ENCODE data around the gene OXNAD1.

OXNAD1 gene

DNA sequence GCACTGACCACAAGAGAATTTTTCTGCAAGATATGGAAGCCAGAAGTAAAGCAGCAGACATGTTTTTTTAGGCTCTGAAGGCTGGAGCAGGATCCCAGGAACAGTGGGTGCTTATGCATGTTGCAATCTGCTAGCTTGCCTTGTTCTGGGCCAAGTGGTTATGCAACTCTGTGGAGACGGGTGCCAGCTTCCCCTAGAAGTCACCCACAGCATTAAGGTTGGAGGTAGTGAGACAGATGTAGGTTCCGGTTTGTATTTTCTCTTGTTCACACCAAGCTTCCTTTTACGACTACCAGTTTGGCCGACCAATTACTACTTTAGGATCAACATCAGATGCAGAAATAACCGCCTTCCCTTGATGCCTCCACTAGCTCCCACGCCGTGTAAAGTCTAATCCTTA, 11.4 kb upstream of the OXNAD1 start:
- peaks cover 0 to 7% of the 10 kb centered on the region in 2 donors for H3K36me3 ChIP-seq (replicated peaks in 1 of 2; ENCODE audit: control insufficient read depth in 2 of 2, insufficient read depth in 2 of 2, low read length in 2 of 2)
- H2AFZ ChIP-seq (ENCODE audit: low read length), result no peak overlapping the region
- no peak overlapping the region for H3K18ac ChIP-seq (ENCODE audit: low read length)
- no peak overlapping the region for H3K9ac ChIP-seq (ENCODE audit: low read depth, low read length, poor library complexity)
- no peak overlapping the region for H3K4me2 ChIP-seq (ENCODE audit: insufficient read depth, low read length, poor library complexity, severe bottlenecking)
- no peak overlapping the region for H4K91ac ChIP-seq (ENCODE audit: low read depth, low read length, poor library complexity)
- WGBS, 2 donors (ENCODE audit: extremely low coverage in 2 of 2, insufficient read length in 2 of 2, insufficient replicate concordance in 1 of 2), result no CpG with 5 or more reads among the region's 7 CpGs
- no peaks in the 10 kb centered on the region for H3K9me3 ChIP-seq (replicated peaks in 1 of 2; ENCODE audit: control insufficient read depth in 2 of 2, insufficient read depth in 1 of 2, low read depth in 1 of 2, low read length in 2 of 2)
- no peak overlapping the region for H3K14ac ChIP-seq (ENCODE audit: low read length)
- H4K8ac ChIP-seq (ENCODE audit: low read depth, low read length), result no peak overlapping the region
- H2AK5ac ChIP-seq (ENCODE audit: low read depth, low read length), result no peak overlapping the region
- H2BK12ac ChIP-seq (ENCODE audit: low read length), result no peak overlapping the region
- no peaks in the 10 kb centered on the region for H3K79me1 ChIP-seq (ENCODE audit: low read depth, low read length)
- no peaks in the 10 kb centered on the region for H3K27me3 ChIP-seq (ENCODE audit: control insufficient read depth in 3 of 3, insufficient read depth in 3 of 3, low read depth in 1 of 3, low read length in 3 of 3)
- H2BK120ac ChIP-seq (ENCODE audit: low read depth, low read length), result no peak overlapping the region
- H3K27ac ChIP-seq (replicated peaks; ENCODE audit: low read length), result no peak overlapping the region
- no peak for DNase-seq (ENCODE audit: low spot score)
- no peak overlapping the region for H2BK5ac ChIP-seq (ENCODE audit: low read length)
- no peak overlapping the region for H3K4ac ChIP-seq (ENCODE audit: low read length)
- no peak overlapping the region for H3K4me3 ChIP-seq (ENCODE audit: low read length in 2 of 2)
- no peak overlapping the region for H2BK15ac ChIP-seq (ENCODE audit: low read length)
- no peak overlapping the region for H3K23ac ChIP-seq (ENCODE audit: low read depth, low read length, poor library complexity)
- no peaks in the 10 kb centered on the region for H3K4me1 ChIP-seq (ENCODE audit: control insufficient read depth in 2 of 2, insufficient read depth in 1 of 2, low read depth in 1 of 2, low read length in 2 of 2)

DNA sequence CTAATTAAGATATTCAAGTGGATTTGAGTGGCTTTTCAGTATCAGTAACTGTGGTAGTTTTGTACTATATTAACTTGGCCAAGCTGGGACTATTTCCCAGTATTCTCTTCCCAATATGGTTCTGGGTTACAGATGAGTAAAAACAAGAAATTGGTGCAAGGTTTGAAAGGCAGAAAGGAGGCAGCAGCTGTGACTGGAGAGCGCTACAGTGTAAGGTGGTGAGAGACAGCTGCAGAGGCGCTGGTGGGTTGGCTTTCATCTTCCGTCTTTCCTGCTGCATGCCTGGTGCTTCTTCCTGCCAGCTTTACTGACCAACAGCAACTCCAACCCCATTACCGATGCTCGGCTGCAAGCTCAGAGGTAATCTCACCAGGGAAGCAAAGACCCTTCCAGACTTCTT, 10.1 kb upstream of the OXNAD1 start:
- H2BK5ac ChIP-seq (ENCODE audit: low read length), result no peak overlapping the region
- H3K4me2 ChIP-seq (ENCODE audit: insufficient read depth, low read length, poor library complexity, severe bottlenecking), result no peak overlapping the region
- peaks cover 5 to 20% of the 10 kb centered on the region in 2 donors for H3K36me3 ChIP-seq (replicated peaks in 1 of 2; ENCODE audit: control insufficient read depth in 2 of 2, insufficient read depth in 2 of 2, low read length in 2 of 2)
- H3K27me3 ChIP-seq (ENCODE audit: control insufficient read depth in 3 of 3, insufficient read depth in 3 of 3, low read depth in 1 of 3, low read length in 3 of 3), result no peaks in the 10 kb centered on the region
- no peak overlapping the region for H3K4me3 ChIP-seq (ENCODE audit: low read length in 2 of 2)
- no peak overlapping the region for H2AK5ac ChIP-seq (ENCODE audit: low read depth, low read length)
- peak overlapping the region; percentile 6 for H4K91ac ChIP-seq (ENCODE audit: low read depth, low read length, poor library complexity)
- H3K18ac ChIP-seq (ENCODE audit: low read length), result no peak overlapping the region
- no peaks in the 10 kb centered on the region for H3K4me1 ChIP-seq (ENCODE audit: control insufficient read depth in 2 of 2, insufficient read depth in 1 of 2, low read depth in 1 of 2, low read length in 2 of 2)
- H3K14ac ChIP-seq (ENCODE audit: low read length), result no peak overlapping the region
- DNase-seq (ENCODE audit: low spot score), result no peak
- H3K79me1 ChIP-seq (ENCODE audit: low read depth, low read length), result no peaks in the 10 kb centered on the region
- H2BK12ac ChIP-seq (ENCODE audit: low read length), result no peak overlapping the region
- H4K8ac ChIP-seq (ENCODE audit: low read depth, low read length), result no peak overlapping the region
- H3K9me3 ChIP-seq (replicated peaks in 1 of 2; ENCODE audit: control insufficient read depth in 2 of 2, insufficient read depth in 1 of 2, low read depth in 1 of 2, low read length in 2 of 2), result no peaks in the 10 kb centered on the region
- no peak overlapping the region for H2BK120ac ChIP-seq (ENCODE audit: low read depth, low read length)
- H2BK15ac ChIP-seq (ENCODE audit: low read length), result no peak overlapping the region
- no peak overlapping the region for H2AFZ ChIP-seq (ENCODE audit: low read length)
- no peak overlapping the region for H3K9ac ChIP-seq (ENCODE audit: low read depth, low read length, poor library complexity)
- no peak overlapping the region for H3K27ac ChIP-seq (replicated peaks; ENCODE audit: low read length)
- H3K4ac ChIP-seq (ENCODE audit: low read length), result no peak overlapping the region
- WGBS, 2 donors (ENCODE audit: extremely low coverage in 2 of 2, insufficient read length in 2 of 2, insufficient replicate concordance in 1 of 2), result no CpG with 5 or more reads among the region's 5 CpGs
- H3K23ac ChIP-seq (ENCODE audit: low read depth, low read length, poor library complexity), result no peak overlapping the region

DNA sequence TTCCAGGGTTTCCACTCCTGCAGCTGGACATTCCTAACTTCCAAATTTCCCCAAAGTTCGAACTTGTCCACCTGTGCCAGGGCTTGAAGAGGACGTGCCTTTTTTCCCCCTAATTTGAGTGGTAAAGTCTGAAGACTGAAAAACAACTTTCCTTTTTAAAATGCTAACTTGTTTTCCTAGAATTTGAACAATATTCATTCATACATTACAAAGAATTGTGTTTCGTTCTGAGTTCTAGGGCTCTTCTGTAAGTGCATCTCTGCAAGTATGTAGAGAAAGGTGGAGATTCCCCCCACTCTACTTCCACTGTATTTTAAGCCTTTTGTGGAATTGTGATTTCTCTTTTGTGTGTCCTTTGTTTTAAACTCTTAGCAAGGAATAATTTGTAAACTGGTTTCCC, 9.7 kb upstream of the OXNAD1 start:
- no peak overlapping the region for H4K91ac ChIP-seq (ENCODE audit: low read depth, low read length, poor library complexity)
- H3K23ac ChIP-seq (ENCODE audit: low read depth, low read length, poor library complexity), result no peak overlapping the region
- DNase-seq (ENCODE audit: low spot score), result no peak
- H2AFZ ChIP-seq (ENCODE audit: low read length), result no peak overlapping the region
- no peaks in the 10 kb centered on the region for H3K4me1 ChIP-seq (ENCODE audit: control insufficient read depth in 2 of 2, insufficient read depth in 1 of 2, low read depth in 1 of 2, low read length in 2 of 2)
- H3K4me3 ChIP-seq (ENCODE audit: low read length in 2 of 2), result no peak overlapping the region
- H3K36me3 ChIP-seq (replicated peaks in 1 of 2; ENCODE audit: control insufficient read depth in 2 of 2, insufficient read depth in 2 of 2, low read length in 2 of 2), result peaks cover 5 to 24% of the 10 kb centered on the region in 2 donors
- WGBS, 2 donors (ENCODE audit: extremely low coverage in 2 of 2, insufficient read length in 2 of 2, insufficient replicate concordance in 1 of 2), result no CpG with 5 or more reads among the region's 3 CpGs
- no peak overlapping the region for H3K18ac ChIP-seq (ENCODE audit: low read length)
- H2BK120ac ChIP-seq (ENCODE audit: low read depth, low read length), result no peak overlapping the region
- H2BK12ac ChIP-seq (ENCODE audit: low read length), result no peak overlapping the region
- no peaks in the 10 kb centered on the region for H3K9me3 ChIP-seq (replicated peaks in 1 of 2; ENCODE audit: control insufficient read depth in 2 of 2, insufficient read depth in 1 of 2, low read depth in 1 of 2, low read length in 2 of 2)
- no peak overlapping the region for H3K14ac ChIP-seq (ENCODE audit: low read length)
- no peaks in the 10 kb centered on the region for H3K79me1 ChIP-seq (ENCODE audit: low read depth, low read length)
- H3K4ac ChIP-seq (ENCODE audit: low read length), result no peak overlapping the region
- H3K4me2 ChIP-seq (ENCODE audit: insufficient read depth, low read length, poor library complexity, severe bottlenecking), result no peak overlapping the region
- H2BK5ac ChIP-seq (ENCODE audit: low read length), result no peak overlapping the region
- H3K9ac ChIP-seq (ENCODE audit: low read depth, low read length, poor library complexity), result no peak overlapping the region
- no peaks in the 10 kb centered on the region for H3K27me3 ChIP-seq (ENCODE audit: control insufficient read depth in 3 of 3, insufficient read depth in 3 of 3, low read depth in 1 of 3, low read length in 3 of 3)
- no peak overlapping the region for H2BK15ac ChIP-seq (ENCODE audit: low read length)
- H3K27ac ChIP-seq (replicated peaks; ENCODE audit: low read length), result no peak overlapping the region
- H4K8ac ChIP-seq (ENCODE audit: low read depth, low read length), result no peak overlapping the region
- no peak overlapping the region for H2AK5ac ChIP-seq (ENCODE audit: low read depth, low read length)

DNA sequence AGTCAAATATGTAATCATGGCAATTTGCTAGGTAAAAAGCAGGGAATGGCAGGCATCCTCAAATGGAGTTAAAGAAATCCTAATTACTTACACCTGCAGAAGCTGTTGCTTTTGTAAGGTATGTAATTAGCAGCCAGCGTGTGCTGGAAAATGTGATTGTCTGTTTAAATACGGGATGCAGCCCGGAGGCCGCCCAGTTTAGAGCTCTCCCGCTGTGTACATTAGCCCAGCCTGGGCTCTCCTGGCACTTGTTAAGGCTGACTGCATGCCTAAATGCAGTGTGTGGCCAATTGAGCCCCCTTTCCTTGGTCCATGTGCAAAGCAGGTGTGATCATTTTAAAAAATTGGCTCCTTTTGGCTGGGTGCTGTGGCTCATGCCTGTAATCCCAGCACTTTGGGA, 9.3 kb upstream of the OXNAD1 start:
- Histone ChIP-seq H3K27ac (replicated peaks; ENCODE audit: low read length) (no peak overlapping the region), H3K27me3 (ENCODE audit: control insufficient read depth in 3 of 3, insufficient read depth in 3 of 3, low read depth in 1 of 3, low read length in 3 of 3) (no peaks in the 10 kb centered on the region), H2BK5ac (ENCODE audit: low read length) (no peak overlapping the region), H3K23ac (ENCODE audit: low read depth, low read length, poor library complexity) (no peak overlapping the region), H3K18ac (ENCODE audit: low read length) (no peak overlapping the region), H2BK15ac (ENCODE audit: low read length) (no peak overlapping the region), H3K14ac (ENCODE audit: low read length) (no peak overlapping the region), H4K8ac (ENCODE audit: low read depth, low read length) (no peak overlapping the region), H3K4me2 (ENCODE audit: insufficient read depth, low read length, poor library complexity, severe bottlenecking) (no peak overlapping the region), H3K4me1 (ENCODE audit: control insufficient read depth in 2 of 2, insufficient read depth in 1 of 2, low read depth in 1 of 2, low read length in 2 of 2) (no peaks in the 10 kb centered on the region), H3K4me3 (ENCODE audit: low read length in 2 of 2) (no peak overlapping the region), H2AFZ (ENCODE audit: low read length) (no peak overlapping the region), H3K9ac (ENCODE audit: low read depth, low read length, poor library complexity) (no peak overlapping the region), H2AK5ac (ENCODE audit: low read depth, low read length) (no peak overlapping the region), H3K4ac (ENCODE audit: low read length) (no peak overlapping the region), H2BK12ac (ENCODE audit: low read length) (no peak overlapping the region), H4K91ac (ENCODE audit: low read depth, low read length, poor library complexity) (no peak overlapping the region), H3K36me3 (replicated peaks in 1 of 2; ENCODE audit: control insufficient read depth in 2 of 2, insufficient read depth in 2 of 2, low read length in 2 of 2) (peaks cover 5 to 27% of the 10 kb centered on the region in 2 donors), H3K79me1 (ENCODE audit: low read depth, low read length) (no peaks in the 10 kb centered on the region), H2BK120ac (ENCODE audit: low read depth, low read length) (no peak overlapping the region), H3K9me3 (replicated peaks in 1 of 2; ENCODE audit: control insufficient read depth in 2 of 2, insufficient read depth in 1 of 2, low read depth in 1 of 2, low read length in 2 of 2) (no peaks in the 10 kb centered on the region)
- no peak for DNase-seq (ENCODE audit: low spot score)
- no CpG with 5 or more reads among the region's 5 CpGs for WGBS, 2 donors (ENCODE audit: extremely low coverage in 2 of 2, insufficient read length in 2 of 2, insufficient replicate concordance in 1 of 2)
